ENCODE data around the gene SLC6A4.

The SLC6A4 gene

DNA sequence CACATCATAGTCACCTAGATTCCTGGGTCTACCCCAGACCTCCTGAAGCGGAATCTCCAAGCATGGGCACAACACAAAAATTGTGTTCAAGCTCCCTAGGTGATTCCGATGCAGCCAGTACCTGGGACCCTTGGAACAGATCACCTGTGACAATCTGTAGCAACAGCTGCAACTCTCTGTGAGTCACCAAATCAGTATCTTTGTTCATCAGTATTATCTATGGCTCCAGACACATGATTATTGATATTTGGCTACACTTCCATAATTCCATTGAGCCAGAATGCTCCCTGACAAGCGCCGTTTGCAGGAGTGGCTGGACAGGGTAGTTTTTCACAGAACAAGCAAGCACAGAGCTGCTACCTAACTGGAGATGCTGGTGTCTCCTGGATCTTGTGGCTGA lies 16.2 kb downstream of the SLC6A4 start:
- Histone ChIP-seq H3K27ac (ENCODE audit: low read length) (no peak overlapping the region), H3K9me2 (replicated peaks; ENCODE audit: insufficient read depth, low read length) (no peaks in the 10 kb centered on the region), H3K4me1 (ENCODE audit: low read length) (no peaks in the 10 kb centered on the region), H3F3A (ENCODE audit: insufficient read depth, low read length) (no peaks in the 10 kb centered on the region), H3K79me2 (ENCODE audit: low read length) (no peaks in the 10 kb centered on the region), H2AFZ (ENCODE audit: low read length) (no peak overlapping the region), H3K4me2 (ENCODE audit: low read depth, low read length) (no peak overlapping the region), H3K4me3 (ENCODE audit: low read length) (no peak overlapping the region), H3K36me3 (replicated peaks; ENCODE audit: insufficient read depth, low read length) (no peaks in the 10 kb centered on the region), H3K27me3 (replicated peaks; ENCODE audit: insufficient read depth, low read length) (no peaks in the 10 kb centered on the region), H3K9me3 (replicated peaks; ENCODE audit: insufficient read depth, low read length) (no peaks in the 10 kb centered on the region), H3K9ac (ENCODE audit: low read length) (no peak overlapping the region), H4K20me1 (ENCODE audit: insufficient read depth, low read length) (no peaks in the 10 kb centered on the region)
- TF ChIP-seq EZH2phosphoT487 (IDR thresholded peaks at IDR 0.05; ENCODE audit: low read length) (no peak), EZH2 (optimal IDR thresholded peaks at IDR 0.05; ENCODE audit: low read depth, low read length) (no peak)
- TF ChIP-seq, protein P1, sequence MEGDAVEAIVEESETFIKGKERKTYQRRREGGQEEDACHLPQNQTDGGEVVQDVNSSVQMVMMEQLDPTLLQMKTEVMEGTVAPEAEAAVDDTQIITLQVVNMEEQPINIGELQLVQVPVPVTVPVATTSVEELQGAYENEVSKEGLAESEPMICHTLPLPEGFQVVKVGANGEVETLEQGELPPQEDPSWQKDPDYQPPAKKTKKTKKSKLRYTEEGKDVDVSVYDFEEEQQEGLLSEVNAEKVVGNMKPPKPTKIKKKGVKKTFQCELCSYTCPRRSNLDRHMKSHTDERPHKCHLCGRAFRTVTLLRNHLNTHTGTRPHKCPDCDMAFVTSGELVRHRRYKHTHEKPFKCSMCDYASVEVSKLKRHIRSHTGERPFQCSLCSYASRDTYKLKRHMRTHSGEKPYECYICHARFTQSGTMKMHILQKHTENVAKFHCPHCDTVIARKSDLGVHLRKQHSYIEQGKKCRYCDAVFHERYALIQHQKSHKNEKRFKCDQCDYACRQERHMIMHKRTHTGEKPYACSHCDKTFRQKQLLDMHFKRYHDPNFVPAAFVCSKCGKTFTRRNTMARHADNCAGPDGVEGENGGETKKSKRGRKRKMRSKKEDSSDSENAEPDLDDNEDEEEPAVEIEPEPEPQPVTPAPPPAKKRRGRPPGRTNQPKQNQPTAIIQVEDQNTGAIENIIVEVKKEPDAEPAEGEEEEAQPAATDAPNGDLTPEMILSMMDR (IDR thresholded peaks at IDR 0.05; ENCODE audit: low read length): no peak
- DNase-seq: no peak

DNA sequence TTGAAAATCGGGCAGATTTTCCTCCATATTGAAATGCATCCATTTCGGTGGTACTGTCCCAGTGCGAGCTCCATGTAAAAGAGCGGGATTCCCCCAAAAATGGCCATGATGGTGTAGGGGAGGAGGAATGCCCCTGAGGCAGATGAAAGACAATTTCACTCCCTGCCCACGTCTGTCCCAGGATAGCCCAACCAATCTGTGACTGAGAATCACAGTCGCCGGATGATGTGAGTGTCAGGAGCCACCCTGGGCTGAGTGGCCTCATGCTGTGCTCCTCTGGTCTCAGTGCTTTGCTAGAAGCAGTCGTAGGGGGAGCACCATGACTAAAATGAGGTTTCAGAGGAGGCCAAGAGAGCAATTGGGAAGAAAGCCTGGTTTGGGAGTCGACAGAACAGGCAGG lies 16.7 kb downstream of the SLC6A4 start:
- TF ChIP-seq, protein P1 (IDR thresholded peaks at IDR 0.05; ENCODE audit: low read length): no peak
- TF ChIP-seq EZH2phosphoT487 (IDR thresholded peaks at IDR 0.05; ENCODE audit: low read length): no peak
- TF ChIP-seq EZH2 (optimal IDR thresholded peaks at IDR 0.05; ENCODE audit: low read depth, low read length): no peak
- Histone ChIP-seq H3K79me2 (ENCODE audit: low read length) (no peaks in the 10 kb centered on the region), H3K4me3 (ENCODE audit: low read length) (no peak overlapping the region), H3K4me1 (ENCODE audit: low read length) (no peaks in the 10 kb centered on the region), H3K4me2 (ENCODE audit: low read depth, low read length) (no peak overlapping the region), H3K9ac (ENCODE audit: low read length) (no peak overlapping the region), H2AFZ (ENCODE audit: low read length) (no peak overlapping the region), H3K27ac (ENCODE audit: low read length) (no peak overlapping the region), H3K36me3 (replicated peaks; ENCODE audit: insufficient read depth, low read length) (no peaks in the 10 kb centered on the region), H3K27me3 (replicated peaks; ENCODE audit: insufficient read depth, low read length) (no peaks in the 10 kb centered on the region), H4K20me1 (ENCODE audit: insufficient read depth, low read length) (no peaks in the 10 kb centered on the region), H3F3A (ENCODE audit: insufficient read depth, low read length) (no peaks in the 10 kb centered on the region), H3K9me2 (replicated peaks; ENCODE audit: insufficient read depth, low read length) (no peaks in the 10 kb centered on the region), H3K9me3 (replicated peaks; ENCODE audit: insufficient read depth, low read length) (no peaks in the 10 kb centered on the region)
- DNase-seq: no peak

- Histone ChIP-seq H3K36me3 (replicated peaks; ENCODE audit: insufficient read depth, low read length) (no peaks in the 10 kb centered on the region), H3F3A (ENCODE audit: insufficient read depth, low read length) (no peaks in the 10 kb centered on the region), H3K4me1 (ENCODE audit: low read length) (no peaks in the 10 kb centered on the region), H3K27ac (ENCODE audit: low read length) (no peak overlapping the region), H3K27me3 (replicated peaks; ENCODE audit: insufficient read depth, low read length) (no peaks in the 10 kb centered on the region), H4K20me1 (ENCODE audit: insufficient read depth, low read length) (no peaks in the 10 kb centered on the region), H3K9me3 (replicated peaks; ENCODE audit: insufficient read depth, low read length) (no peaks in the 10 kb centered on the region), H3K9me2 (replicated peaks; ENCODE audit: insufficient read depth, low read length) (no peaks in the 10 kb centered on the region), H3K9ac (ENCODE audit: low read length) (no peak overlapping the region), H2AFZ (ENCODE audit: low read length) (no peak overlapping the region), H3K79me2 (ENCODE audit: low read length) (no peaks in the 10 kb centered on the region), H3K4me3 (ENCODE audit: low read length) (no peak overlapping the region), H3K4me2 (ENCODE audit: low read depth, low read length) (no peak overlapping the region)
- no peak for DNase-seq
- TF ChIP-seq EZH2 (optimal IDR thresholded peaks at IDR 0.05; ENCODE audit: low read depth, low read length) (no peak), EZH2phosphoT487 (IDR thresholded peaks at IDR 0.05; ENCODE audit: low read length) (no peak)
- TF ChIP-seq, protein P1 (IDR thresholded peaks at IDR 0.05; ENCODE audit: low read length): no peak
These were observed 17.7 kb downstream of the SLC6A4 start for GRCh38 chr17:30217746-30218245.

All from MM.1S (cell line).